Lower leg skin (tissue), 4 donors: ENCODE measurements around the gene BMP7. TPM values are rescaled to one million over a fixed set of nuclear protein-coding genes. Genes with fewer than 3 reads are reported as not detected.

Experiments
- DNase-seq, 2 donors: peaks; one replicate each; pipeline ENCODE4 v3.0.0-alpha.2; 2019; ENCODE audit warnings: low spot score in 2 of 2
- H3K4me3 ChIP-seq: fragments of 200-600 bp; sonication (generic); 2 replicates; pipeline ENCODE4 v1.5.1; 2017; ENCODE audit warnings: mild to moderate bottlenecking, low read depth; ENCODE audit not compliant: poor library complexity, severe bottlenecking
- POLR2A ChIP-seq, 2 donors: fragments of 450-650 bp; IDR thresholded peaks; one replicate each; pipeline ENCODE4 v1.6.1; 2016 to 2017; ENCODE audit warnings: antibody characterized with exemption in 2 of 2, mild to moderate bottlenecking in 1 of 2, moderate library complexity in 1 of 2
- WGBS, 2 donors: methylation state at CpG; one replicate each; pipeline ENCODE4 v1.1.5; 2018; 5-methylcytosine and 5-hydroxymethylcytosine counted together
- intact Hi-C: fragments of 100-400 bp; cut with DNase I; formaldehyde crosslinking; loops from one replicate; pipeline ENCODE4 v1.15.0; 2023; ENCODE audit warnings: low total_unique reads
- total RNA-seq, 4 donors: library from RNA; depleted of rRNA; stranded (reverse); fragments of >200 nt; gene quantifications; one replicate each; pipeline ENCODE4 v1.1.0, GENCODE V29; 2016
- TF ChIP-seq, protein P1 (sequence below), 3 donors: fragments of 450-650 bp; IDR thresholded peaks; one replicate each; pipeline ENCODE4 v1.5.1; 2016; ENCODE audit warnings: antibody characterized with exemption in 3 of 3, mild to moderate bottlenecking in 3 of 3, moderate library complexity in 2 of 3

The BMP7 gene
- total RNA-seq, 4 donors from 2014 or later = 40.5 to 66.3 (median 46.8) TPM

DNA sequence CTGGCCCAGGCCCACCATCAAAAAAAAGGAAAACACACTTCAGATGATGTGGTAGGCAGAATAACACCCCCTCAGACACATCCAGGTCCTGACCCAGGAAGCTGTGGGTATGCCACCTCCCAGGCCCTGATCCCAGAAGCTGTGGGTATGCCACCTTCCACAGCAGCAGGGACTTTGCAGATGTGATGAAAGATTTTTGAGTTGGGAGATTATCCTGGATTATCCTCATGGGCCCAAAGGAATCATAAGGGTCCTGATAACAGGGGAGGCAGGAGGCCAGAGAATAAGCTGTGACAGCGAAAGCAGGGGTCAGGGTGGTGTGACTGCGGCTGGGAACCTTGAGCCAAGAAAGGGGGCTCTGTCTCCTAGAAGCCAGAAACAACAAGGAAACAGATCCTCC lies 55.0 kb downstream of the BMP7 start:
- no peak for TF ChIP-seq POLR2A (IDR thresholded peaks at IDR 0.05)
- TF ChIP-seq, protein P1, sequence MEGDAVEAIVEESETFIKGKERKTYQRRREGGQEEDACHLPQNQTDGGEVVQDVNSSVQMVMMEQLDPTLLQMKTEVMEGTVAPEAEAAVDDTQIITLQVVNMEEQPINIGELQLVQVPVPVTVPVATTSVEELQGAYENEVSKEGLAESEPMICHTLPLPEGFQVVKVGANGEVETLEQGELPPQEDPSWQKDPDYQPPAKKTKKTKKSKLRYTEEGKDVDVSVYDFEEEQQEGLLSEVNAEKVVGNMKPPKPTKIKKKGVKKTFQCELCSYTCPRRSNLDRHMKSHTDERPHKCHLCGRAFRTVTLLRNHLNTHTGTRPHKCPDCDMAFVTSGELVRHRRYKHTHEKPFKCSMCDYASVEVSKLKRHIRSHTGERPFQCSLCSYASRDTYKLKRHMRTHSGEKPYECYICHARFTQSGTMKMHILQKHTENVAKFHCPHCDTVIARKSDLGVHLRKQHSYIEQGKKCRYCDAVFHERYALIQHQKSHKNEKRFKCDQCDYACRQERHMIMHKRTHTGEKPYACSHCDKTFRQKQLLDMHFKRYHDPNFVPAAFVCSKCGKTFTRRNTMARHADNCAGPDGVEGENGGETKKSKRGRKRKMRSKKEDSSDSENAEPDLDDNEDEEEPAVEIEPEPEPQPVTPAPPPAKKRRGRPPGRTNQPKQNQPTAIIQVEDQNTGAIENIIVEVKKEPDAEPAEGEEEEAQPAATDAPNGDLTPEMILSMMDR (IDR thresholded peaks at IDR 0.05) = no peak
- DNase-seq = no peak
- intact Hi-C loops = no loop called here
- H3K4me3 ChIP-seq = no peak overlapping the region
- 92 to 100% methylated on average over 2 of the region's 2 CpGs for WGBS, 2 donors

DNA sequence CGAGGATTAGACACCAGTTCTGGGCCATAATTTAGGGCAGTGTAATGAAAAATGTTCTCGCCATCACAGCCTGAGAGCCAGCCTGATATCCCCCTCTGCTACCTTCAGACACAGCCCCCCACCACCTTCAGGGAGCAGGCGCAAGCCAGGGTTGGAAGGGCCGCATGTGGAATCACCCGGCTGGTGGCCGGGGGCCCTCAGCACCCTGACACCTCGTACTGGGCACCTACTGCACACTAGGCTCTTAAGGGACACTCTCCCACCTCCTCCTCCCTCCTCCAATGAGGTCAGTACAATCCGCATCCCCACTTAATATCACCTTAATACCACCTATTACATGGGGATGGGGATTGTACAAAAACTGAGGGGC lies 55.5 kb downstream of the BMP7 start:
- DNase-seq = no peak
- no peak overlapping the region for H3K4me3 ChIP-seq
- intact Hi-C loops = no loop called here
- WGBS, 2 donors = 94 to 95% methylated on average over 8 of the region's 8 CpGs
- TF ChIP-seq, protein P1 (IDR thresholded peaks at IDR 0.05) = no peak
- TF ChIP-seq POLR2A (IDR thresholded peaks at IDR 0.05) = no peak

DNA sequence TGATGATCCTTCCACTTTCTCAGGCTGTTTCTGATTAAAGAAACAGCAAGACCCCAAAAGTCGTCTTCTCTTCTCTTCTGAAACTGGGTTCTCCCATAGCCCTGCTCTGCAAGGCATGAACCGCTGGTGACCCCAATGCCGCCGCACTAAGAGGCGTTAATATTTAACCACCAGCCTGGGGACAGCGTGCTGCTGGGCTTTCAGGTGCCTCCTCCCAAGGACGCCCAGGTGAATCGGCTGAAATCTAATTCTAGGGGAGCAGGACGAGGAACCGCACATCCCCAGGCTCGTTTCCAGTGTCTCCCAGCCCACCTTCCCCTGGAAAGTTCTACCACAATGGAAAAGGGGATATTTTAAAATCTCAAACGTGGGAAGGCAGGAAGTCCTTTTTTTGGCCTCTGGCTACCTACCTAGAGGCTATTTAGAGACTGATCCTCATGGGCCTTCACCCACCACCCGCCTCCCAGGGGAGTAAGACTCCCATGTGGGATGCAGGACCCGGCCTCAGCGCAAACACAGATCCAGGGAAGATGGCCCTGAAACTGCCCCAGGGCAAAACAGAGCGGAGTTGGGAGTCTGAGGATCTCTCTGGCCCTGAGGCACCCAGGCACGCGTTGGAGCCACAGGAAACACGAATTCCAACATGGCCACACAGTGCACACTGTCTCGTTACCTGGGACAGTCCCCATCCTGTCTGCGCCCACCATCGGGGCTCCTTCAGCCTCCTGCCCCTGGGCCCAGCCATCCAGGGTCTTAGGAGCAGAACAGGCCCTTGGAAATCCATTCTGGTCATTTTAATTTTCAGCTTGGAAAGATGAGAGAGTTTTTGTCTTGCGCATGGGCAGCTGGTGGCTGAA lies 56.2 kb downstream of the BMP7 start:
- no peak for DNase-seq
- H3K4me3 ChIP-seq = no peak overlapping the region
- TF ChIP-seq, protein P1 (IDR thresholded peaks at IDR 0.05) = no peak
- no peak for TF ChIP-seq POLR2A (IDR thresholded peaks at IDR 0.05)
- intact Hi-C loops = no loop called here
- 81 to 86% methylated on average over 23 of the region's 23 CpGs for WGBS, 2 donors

DNA sequence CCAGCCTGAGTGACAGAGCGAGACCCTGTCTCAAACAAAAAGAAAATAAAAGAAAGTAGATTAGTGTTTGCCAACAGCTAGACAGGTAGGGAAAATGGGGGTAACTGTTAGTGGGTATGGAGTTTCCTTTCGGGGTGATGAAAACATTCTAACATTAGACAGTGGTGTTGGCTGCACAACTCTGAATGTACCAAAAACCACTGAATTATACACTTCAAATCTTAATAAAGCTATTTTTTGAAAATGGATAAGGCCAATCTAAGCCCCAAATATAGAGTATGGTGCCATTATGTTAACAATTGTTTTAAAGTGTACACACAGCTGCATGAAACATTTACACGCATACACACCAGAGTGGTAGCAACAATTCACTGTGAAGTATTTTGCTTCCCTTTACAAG lies 57.0 kb downstream of the BMP7 start:
- no peak overlapping the region for H3K4me3 ChIP-seq
- 95% methylated on average over 3 of the region's 3 CpGs for WGBS, 2 donors
- no peak for DNase-seq
- TF ChIP-seq, protein P1 (IDR thresholded peaks at IDR 0.05) = no peak
- TF ChIP-seq POLR2A (IDR thresholded peaks at IDR 0.05) = no peak
- intact Hi-C loops = no loop called here

DNA sequence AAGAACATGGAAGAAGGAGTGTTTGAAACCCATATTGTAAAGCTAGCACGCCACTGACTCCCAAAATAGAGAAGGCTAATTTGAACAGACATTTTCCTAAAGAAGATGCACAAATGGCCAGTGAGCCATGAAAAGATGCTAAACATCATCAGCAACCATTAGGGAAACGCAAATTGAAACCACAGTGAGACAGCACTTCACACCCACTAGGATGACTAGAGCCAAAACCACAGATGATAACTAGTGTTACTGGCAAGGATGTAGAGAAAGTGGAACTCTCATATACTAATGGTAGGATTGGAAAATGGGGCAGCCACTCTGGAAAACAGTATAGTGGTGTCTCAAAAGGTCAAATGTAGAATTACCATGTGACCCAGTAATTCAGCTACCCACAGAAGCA lies 58.2 kb downstream of the BMP7 start:
- intact Hi-C loops = no loop called here
- no peak overlapping the region for H3K4me3 ChIP-seq
- TF ChIP-seq, protein P1 (IDR thresholded peaks at IDR 0.05) = no peak
- TF ChIP-seq POLR2A (IDR thresholded peaks at IDR 0.05) = no peak
- DNase-seq = no peak
- WGBS, 2 donors = 74 to 77% methylated on average over 2 of the region's 2 CpGs

DNA sequence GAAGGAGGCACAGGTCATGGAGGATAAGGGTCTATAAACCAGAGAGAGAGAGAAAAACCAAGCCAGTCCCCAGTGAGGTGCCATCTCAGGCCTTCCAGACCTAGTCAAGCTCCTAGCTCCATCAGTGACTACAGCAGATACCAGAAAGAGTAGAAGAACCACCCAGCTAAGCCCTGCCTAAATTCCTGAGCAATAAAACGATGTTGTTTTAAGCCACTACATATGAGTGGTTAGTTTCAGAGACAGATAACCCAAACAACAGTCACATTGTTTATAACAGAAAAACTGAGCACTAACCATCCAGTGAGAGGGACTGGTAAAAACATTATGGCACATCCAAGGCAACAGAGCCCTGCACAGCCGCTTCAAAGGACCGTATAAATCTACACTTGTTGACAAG lies 59.2 kb downstream of the BMP7 start:
- no peak for DNase-seq
- WGBS, 2 donors = 92 to 96% methylated on average over 3 of the region's 3 CpGs
- TF ChIP-seq POLR2A (IDR thresholded peaks at IDR 0.05) = no peak
- TF ChIP-seq, protein P1 (IDR thresholded peaks at IDR 0.05) = no peak
- no peak overlapping the region for H3K4me3 ChIP-seq
- intact Hi-C loops = no loop called here
